ENCODE results near the gene TPI1.
"Not testable (repeated sequence)": the region's sequence is repeated elsewhere in the genome, so short reads cannot be mapped to it uniquely, and the experiment has no call there.

Gene TPI1

DNA sequence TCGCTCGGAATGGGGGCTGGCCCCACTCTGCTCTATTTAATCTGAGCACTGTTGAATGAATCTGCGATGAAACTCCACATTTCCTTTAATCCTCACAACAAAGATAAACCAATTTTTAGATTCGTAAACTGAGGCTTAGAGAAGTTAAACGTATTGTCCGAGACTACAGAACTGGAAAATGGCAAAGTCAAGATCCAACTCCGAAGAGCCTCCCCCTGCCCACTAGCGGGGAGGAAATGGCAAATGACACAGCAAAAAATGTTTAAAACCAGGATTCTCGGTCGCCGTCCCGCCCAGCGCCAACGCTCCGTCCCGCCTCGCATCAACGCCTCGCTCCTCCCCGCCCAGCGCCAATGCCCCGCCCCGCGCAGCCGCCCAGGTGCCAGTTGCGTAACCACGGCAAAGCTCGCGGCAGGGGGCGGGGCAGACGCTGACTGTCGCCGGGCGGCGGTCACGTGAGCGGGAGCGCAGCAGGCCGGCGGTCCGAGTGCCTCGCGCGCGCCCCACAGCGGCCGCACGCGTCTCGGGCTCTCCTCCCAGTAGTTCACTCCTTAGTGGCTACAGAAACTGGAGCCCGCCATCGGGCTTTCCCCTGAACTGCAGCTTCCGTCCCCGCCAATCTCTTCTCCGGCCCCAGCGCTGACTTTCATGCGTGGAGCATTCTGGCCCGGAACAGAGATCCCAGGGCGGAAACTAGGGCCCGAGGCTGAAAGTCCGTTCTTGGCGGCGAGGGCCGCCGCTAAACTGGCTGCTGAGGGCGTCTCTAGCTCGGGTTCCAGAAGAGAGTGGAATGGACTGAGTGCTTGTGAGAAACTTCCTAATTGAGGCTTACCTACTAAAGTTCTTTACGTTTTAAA is 23.7 kb downstream of the TPI1 start:
- DNase-seq (ENCODE audit: low read depth in 2 of 2): peak; percentile 99

DNA sequence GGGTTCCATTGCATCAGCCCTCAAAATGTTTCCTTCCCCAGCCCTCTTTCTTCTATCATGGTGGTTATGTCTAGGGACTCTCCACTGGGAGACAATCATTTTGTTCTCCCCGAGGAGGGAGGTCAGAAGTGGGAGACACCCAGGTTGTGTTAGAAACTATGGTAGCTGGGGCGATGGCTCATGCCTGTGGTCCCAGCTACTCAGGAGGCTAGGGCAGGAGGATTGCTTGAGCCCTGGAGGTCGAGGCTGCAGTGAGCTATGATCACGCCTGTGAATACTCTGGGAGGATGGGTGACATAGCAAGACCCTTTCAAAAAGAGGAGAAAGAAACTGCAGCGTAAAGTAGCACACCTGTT is 24.3 kb downstream of the TPI1 start:
- no peak for DNase-seq (ENCODE audit: low read depth in 2 of 2)

DNA sequence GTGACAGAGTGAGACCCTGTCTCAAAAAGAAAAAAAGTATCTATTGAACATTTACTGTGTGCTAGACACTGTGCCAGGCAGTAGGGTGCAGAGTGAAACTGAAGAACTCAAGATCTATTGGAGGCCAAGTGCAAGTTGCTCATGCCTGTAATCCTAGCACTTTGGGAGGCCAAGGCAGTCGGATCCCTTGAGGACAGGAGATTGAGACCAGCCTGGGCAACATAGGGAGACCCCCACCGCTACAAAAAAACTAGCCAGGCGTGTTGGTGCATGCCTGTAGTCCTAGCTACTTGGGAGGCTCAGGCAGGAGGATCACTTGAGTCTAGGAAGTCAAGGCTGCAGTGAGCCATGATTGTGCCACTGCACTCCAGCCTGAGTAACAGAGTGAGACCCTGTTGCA is 25.4 kb downstream of the TPI1 start:
- not testable (repeated sequence) for DNase-seq (ENCODE audit: low read depth in 2 of 2)

DNA sequence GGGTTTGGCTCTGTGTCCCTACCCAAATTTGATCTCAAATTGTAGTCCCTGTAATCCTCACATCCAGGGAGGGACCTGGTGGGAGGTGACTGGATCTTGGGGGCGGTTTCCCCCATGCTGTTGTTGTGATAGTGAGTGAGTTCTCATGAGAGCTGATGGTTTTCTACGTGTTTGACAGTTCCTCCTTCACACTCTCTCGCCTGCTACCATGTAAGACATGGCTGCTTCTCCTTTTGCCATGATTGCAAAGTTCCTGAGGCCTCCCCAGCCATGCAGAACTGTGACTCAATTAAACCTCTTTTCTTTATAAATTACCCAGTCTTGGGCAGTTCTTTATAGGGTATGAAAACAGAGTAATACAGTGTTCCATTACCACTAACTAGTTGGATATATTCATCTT is 27.0 kb downstream of the TPI1 start:
- DNase-seq (ENCODE audit: low read depth in 2 of 2): no peak

DNA sequence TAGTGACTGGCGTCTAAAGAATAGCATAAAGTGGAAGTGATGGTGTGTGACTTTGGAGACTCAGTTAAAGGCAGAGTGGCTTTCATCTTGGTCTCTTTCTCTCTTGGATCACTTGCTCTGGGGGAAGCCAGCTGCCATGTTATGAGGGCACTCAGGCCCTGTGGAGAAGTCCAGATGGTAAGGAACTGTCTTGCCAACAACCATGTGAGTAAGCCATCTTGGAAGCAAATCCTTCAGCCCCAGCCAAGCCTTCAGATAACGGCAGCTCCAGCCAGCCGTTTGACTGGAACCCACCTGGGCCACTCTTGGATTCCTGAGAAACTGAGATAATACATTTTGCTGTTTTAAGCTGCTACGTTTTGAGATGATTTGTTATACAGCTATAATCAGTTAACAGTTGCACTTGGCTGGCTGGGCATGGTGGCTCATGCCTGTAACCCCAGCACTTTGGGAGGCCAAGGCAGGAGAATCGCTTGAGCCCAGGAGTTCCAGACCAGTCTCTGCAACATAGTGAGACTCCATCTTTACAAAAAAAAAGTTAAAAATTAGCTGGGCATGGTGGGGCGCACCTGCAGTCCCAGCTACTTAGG is 29.6 kb downstream of the TPI1 start:
- DNase-seq (ENCODE audit: low read depth in 2 of 2): no peak

DNA sequence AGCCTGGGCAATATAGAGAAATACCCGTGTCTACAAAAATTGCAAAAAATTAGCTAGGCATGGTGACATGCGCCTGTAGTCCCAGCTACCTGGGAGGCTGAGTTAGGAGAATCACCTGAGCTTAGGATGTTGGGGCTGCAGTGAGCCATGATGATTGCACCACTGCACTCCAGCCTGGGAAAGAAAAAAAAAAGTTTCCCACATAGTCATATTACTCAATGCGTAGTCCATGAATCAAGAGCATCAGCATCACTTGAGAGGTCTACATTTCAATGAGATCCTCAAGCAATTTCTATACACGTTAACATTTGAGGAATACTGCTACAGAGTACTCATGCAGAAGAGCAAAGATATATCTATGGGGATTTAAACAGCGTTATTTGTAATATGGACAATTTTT is 32.1 kb downstream of the TPI1 start:
- DNase-seq (ENCODE audit: low read depth in 2 of 2): no peak

DNA sequence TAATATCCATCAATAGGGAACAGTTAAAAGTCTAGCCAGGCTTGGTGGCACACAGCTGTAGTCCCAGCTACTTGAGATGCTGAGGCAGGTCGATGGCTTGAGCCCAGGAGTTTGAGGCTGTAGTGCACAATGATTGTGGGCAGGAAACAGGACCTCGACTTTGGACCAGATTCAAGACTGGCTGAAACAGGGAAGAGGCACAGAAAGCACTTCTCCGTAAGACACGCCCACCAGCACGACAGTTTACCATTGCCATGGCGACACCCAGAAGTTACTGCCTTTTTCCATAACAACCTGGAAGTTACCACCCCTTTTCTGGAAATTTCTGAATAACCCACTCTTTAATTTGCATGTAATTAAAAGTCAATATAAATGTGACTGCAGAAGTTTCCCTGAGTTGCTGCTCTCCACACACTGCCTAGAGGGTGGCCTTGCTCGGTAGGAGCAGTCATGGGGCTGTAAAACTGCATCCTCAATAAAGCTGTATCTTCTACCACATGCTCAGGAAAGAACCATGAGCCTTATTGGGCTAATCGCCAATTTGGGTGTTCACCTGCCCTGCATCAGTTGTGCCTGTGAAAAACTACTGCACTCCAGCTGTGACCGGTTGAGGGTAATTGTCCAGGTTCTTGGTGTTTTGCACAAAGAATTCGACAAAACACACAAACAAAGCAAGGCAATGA is 32.6 kb downstream of the TPI1 start:
- no peak for DNase-seq (ENCODE audit: low read depth in 2 of 2)

DNA sequence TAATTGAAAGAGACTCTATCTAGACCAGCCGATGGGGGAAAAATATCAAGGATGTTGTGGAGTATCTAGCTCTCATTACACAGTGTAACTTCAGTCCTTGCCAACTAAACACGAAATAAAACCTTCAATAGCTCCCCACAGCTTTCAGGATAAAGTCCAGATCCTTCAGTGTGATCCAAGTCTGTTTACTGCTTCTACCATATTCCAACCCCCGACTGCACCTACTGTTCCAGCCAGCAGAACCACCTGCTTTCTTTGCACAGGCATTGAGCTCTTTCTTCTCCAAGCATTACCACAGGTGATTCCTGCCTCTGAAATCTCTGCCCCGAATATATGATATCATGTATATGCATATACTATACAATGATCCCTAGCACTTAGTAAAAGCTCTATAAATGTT is 35.1 kb downstream of the TPI1 start:
- DNase-seq (ENCODE audit: low read depth in 2 of 2): no peak

DNA sequence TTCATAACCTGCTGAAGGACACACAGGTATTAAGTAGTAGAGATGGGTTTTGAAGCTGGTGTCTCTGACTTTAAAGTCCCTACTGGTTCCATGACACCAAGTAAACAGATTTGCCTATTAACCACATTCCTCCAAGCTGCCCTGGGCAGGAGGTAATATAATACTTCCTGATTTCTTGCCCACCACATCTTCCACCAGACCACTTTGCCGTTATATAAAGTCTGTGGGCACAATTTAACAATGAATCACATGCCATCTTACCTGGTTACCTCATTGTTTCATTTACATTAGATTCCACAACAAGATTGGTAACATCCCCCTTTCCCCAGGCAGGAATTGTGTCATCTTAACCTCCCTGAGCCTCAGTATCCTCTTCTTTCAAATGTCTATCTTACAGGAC is 36.4 kb downstream of the TPI1 start:
- DNase-seq (ENCODE audit: low read depth in 2 of 2): no peak

DNA sequence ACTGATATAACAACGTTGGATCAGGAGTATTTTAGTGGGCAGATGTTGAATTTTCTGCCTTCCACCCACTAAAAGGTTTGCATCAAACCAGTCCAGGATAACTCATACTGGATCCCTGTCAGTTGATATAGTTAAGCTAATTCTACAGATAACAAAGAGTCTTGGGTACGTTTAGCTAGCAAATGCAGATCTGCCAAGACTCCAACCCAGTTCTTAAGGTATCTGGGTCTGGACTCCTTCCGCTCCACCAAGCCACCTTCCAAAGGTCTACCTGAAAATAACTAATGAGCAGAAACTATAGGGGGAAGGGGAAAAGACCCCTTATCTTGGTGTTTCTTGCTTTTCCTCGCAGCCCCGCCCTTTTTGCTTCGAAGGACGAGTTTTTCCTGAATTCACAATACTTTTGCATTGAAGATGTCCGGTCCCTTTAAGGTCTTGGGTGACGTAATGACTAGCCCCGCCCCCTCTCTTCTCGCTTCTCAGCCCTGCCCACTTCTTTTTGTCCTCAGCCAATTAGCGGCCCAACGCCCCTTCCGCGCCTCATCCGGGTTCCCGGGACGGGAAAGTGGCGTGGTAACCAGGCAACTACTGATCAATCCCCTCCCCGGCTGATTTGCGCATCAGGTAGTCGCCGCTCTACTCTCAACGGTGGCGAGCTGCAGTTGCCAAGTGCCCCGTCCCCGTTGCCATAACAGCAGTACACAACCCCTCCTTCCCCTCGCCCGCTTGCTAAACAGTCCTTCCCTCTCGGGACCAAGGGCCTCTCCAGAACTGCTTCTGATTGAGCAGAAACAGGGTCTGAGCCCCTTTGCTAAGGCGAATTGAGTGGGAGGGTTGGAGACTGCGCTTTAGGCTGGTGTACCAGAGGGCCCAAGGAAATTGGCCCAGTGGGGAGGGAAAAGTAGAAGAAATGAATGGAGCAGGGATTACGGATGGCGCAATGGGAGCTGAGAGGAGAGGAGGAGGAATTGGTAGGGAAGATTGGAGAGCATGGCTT is 37.2 kb downstream of the TPI1 start, which contains the start of gene LRRC23:
Gene LRRC23 (plus strand): TSS at position 543 of the 997 bp plus-strand sequence. CDS start 812 bp downstream, outside the sequence.
- DNase-seq (ENCODE audit: low read depth in 2 of 2): peak; percentile 92 to 94

DNA sequence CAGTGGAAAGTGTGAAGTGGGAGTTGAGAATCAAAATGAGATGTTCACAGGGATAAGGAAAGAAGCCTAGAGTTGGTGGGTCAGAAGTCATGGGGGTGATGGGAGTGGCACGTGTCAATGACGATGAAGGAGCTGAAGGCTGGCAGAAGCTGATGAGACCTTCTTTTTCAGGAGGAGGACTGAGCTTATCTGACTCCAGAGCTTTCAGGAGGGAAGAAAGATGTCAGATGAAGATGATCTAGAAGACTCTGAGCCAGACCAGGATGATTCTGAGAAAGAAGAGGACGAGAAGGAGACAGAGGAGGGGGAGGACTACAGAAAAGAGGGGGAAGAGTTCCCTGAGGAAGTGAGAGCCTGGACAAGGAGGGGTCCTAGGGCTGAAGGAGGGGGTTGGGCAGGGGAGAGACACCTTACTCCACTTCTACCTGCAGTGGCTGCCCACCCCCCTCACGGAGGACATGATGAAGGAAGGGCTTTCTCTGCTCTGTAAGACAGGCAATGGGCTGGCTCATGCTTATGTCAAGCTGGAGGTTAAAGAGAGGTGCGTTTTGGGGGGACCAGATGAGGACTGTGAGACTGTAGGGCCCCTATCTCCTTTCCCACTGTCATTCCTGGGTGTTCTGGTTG is 38.2 kb downstream of the TPI1 start:
- no peak for DNase-seq (ENCODE audit: low read depth in 2 of 2)

DNA sequence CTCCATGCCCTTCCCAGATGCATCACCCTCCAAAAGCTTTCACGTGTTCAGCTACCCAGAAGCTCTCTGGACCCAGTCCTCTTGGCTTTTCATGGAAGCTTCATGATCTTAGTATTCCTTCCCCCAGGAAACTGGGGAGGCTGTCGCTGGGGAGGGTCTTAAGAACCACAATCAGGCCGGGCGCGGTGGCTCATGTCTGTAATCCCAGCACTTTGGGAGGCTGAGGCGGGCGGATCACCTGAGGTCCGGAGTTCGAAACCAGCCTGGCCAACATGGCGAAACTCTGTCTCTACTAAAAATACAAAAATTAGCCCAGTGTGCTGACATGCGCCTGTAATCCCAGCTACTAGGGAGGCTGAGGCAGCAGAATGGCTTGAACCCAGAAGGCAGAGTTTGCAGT is 40.8 kb downstream of the TPI1 start:
- DNase-seq (ENCODE audit: low read depth in 2 of 2): not testable (repeated sequence)

DNA sequence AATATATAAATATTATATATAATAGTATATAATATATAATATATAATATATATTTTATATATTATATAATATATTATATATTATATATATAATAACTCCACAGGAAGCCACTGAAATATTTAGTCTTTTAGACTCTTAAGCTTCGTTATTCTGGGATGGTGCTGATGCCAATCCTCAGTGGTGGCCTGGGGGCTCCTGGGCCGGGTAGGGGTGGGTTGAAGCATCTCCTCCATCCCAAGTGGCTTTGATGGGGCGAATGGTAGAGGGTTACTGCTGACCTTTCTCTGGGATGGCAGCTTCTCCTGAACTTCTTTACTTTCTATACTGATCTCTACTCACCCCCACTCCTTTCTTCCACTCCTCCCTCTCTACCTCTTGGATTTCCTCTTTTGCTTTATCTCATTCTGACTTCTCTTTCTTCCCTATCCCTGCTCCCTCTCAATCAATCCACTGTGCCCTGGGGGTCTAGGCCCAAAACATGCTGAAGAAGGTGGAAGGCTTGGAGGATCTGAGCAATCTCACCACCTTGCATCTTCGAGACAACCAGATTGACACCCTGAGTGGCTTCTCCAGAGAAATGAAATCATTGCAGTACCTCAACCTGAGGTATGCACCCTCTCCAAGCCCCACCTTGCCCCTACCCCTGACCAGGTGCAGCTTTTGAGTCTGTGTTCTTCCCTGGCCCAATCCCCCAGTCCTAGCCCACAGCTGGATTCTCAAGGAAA is 42.3 kb downstream of the TPI1 start:
- DNase-seq (ENCODE audit: low read depth in 2 of 2): no peak

DNA sequence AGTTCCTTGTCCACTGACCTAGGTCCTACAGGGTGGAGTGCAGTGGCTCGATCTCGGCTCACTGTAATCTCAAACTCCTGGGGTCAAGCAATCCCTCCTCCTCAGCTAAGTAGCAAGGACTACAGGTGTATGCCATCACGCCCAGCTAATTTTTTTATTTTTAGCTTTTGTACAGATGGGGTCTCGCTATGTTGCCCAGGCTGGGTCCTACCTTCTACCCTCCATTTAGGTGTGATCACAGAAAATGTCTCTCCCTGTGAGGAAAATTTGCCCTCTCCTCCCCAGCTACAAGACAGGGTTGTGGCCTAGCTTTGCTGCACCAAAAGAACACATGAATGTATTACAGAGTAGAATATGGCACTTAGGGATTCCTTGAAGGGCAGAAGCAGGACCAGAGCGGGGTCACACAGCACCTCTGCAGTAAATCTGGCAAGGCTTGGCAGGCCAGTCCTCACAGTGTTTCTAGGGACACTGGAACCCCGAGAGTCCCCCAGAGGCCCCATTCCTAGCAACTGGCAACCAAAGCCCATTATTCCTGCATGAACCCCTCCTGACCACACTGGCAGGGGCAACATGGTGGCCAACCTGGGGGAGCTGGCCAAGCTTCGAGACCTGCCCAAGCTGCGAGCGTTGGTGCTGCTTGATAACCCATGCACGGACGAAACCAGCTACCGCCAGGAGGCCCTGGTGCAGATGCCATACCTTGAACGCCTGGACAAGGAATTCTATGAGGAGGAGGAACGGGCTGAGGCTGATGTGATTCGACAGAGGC is 45.0 kb downstream of the TPI1 start:
- no peak for DNase-seq (ENCODE audit: low read depth in 2 of 2)

DNA sequence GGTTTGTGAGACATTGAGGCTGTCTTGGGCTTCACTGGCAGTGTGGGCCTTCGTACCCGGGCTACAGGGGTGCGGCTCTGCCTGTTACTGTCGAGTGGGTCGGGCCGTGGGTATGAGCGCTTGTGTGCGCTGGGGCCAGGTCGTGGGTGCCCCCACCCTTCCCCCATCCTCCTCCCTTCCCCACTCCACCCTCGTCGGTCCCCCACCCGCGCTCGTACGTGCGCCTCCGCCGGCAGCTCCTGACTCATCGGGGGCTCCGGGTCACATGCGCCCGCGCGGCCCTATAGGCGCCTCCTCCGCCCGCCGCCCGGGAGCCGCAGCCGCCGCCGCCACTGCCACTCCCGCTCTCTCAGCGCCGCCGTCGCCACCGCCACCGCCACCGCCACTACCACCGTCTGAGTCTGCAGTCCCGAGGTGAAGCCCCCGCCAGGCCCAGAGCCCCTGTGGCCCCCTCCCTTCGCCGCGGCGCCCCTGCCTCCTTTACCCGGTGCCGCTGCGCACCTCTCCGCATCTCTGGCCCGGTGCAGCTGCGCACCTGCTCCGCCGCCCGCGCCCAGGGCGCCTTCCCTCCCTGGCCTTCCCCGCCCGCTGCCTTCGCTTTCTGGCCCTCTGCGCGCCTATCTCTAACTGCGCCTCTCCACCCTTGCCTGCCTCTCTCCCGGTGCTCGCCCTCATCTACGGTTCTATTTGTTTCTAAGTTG is 47.1 kb downstream of the TPI1 start, which contains the start of gene ENO2:
Gene ENO2 (plus strand): TSS at position 335 of the 701 bp plus-strand sequence. CDS start 1,253 bp downstream, outside the sequence.
- peak; percentile 78 to 82 for DNase-seq (ENCODE audit: low read depth in 2 of 2)

DNA sequence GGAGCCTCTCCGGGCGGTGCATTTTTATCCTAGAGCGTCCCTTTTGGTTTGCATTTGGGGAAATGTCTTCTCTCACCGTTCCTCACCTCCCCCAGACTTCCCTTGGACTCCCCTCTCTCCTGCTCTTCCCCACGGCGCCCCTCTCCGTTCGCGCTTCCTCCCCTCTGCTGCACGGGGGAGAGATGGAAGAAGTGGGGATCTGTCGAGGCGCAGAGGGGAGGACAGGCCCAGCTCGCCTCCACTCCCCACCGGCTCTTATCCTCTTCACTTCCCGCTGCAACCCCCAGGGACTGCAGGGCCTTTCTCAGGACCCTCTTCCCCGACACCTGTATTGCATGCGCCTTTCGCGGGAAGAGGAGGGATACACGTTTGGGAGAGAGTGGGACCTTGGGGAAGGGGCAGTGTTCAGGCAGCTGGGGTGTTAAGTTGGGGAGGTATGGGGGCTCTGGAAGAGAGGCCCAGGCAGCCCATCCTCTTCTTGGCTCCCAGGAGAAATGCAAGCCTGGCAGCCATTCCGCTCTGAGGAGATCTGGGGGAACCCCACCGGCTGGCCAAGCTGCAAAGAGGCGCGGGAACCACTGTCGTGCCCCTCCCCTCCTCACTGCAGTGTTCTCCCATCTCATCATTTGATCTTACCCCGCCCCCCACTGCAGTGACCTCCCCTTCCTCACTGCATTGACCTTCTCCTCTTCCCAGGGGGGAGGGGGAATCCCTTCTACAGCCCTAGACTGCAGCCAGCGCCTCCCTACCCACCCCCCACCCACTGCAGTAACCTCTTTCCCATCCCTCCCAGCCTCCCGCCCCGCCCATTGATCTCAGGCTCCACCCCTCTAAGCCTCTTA is 47.8 kb downstream of the TPI1 start:
- DNase-seq (ENCODE audit: low read depth in 2 of 2): no peak

DNA sequence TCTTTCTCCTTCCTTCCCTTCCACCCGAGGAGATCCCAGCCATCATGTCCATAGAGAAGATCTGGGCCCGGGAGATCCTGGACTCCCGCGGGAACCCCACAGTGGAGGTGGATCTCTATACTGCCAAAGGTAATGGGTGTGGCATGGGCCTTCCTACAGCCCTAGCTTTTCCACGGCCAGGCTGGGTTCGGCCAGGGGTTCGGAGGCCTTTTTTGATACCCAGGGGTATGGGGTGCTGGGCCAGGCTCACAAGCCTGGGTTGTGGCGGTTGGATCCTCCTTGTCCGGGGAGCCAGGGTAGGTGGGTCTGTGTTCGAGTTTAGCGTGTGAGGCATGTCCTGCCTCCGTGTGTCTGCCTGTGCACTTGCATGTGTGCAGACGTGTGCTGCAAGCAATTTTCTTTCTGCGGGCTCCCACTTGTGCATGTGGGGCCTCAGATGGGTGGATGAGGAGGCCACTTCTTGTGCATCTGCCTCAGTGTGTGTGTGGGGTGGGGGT is 48.5 kb downstream of the TPI1 start:
- no peak for DNase-seq (ENCODE audit: low read depth in 2 of 2)
